Esophagus muscularis mucosa (tissue), 4 donors: ENCODE results near the gene LRRTM4. TPM values are rescaled to one million over a fixed set of nuclear protein-coding genes. Genes with fewer than 3 reads are reported as not detected.

Experiments used
- DNase-seq: peaks from one replicate; pipeline ENCODE4 v3.0.0-alpha.2; 2017; ENCODE audit errors: extremely low spot score
- H3K27ac ChIP-seq, 4 donors: fragments of 200-600 bp; sonication (generic); replicated peaks in 1 of 4; 1 replicate in 3 of 4; 2 replicates in 1 of 4; pipeline ENCODE4 v1.5.1; 2016 to 2019; ENCODE audit warnings: mild to moderate bottlenecking in 1 of 4
- H3K27me3 ChIP-seq, 4 donors: fragments of 200-600 bp; sonication (generic); one replicate each; pipeline versions ENCODE4 v1.5.1 to v1.6.0; 2016 to 2019
- H3K36me3 ChIP-seq, 4 donors: fragments of 200-600 bp; sonication (generic); one replicate each; pipeline ENCODE4 v1.5.1; 2016 to 2019
- H3K4me1 ChIP-seq, 4 donors: fragments of 200-600 bp; sonication (generic); one replicate each; pipeline ENCODE4 v1.5.1; 2016 to 2019
- H3K4me3 ChIP-seq, 4 donors: fragments of 200-600 bp; sonication (generic); 1 replicate in 2 of 4; 2 replicates in 2 of 4; pipeline ENCODE4 v1.5.1; 2016 to 2019; ENCODE audit warnings: mild to moderate bottlenecking in 4 of 4, moderate library complexity in 1 of 4
- H3K9me3 ChIP-seq, 4 donors: fragments of 200-600 bp; sonication (generic); 1 replicate in 3 of 4; 2 replicates in 1 of 4; pipeline ENCODE4 v1.5.1; 2016 to 2019
- CTCF ChIP-seq, 3 experiments: fragments of 200-600 bp in 2 of 3; fragments of 450-650 bp in 1 of 3; sonication (generic) in 2 of 3; IDR thresholded peaks; one replicate each; pipeline ENCODE4 v1.5.1; 2017 to 2019; ENCODE audit warnings: antibody characterized with exemption in 3 of 3, mild to moderate bottlenecking in 2 of 3, moderate library complexity in 1 of 3
- EP300 ChIP-seq: sonication (generic); formaldehyde crosslinking; IDR thresholded peaks from one replicate; pipeline ENCODE4 v1.6.1; 2017; ENCODE audit warnings: antibody characterized with exemption
- POLR2A ChIP-seq: fragments of 450-650 bp; IDR thresholded peaks from one replicate; pipeline ENCODE4 v1.6.1; 2017; ENCODE audit warnings: antibody characterized with exemption, moderate library complexity, mild to moderate bottlenecking, low read depth
- POLR2AphosphoS5 ChIP-seq, 2 donors: sonication (generic); formaldehyde crosslinking; IDR thresholded peaks; one replicate each; pipeline ENCODE4 v1.6.1; 2017; ENCODE audit warnings: antibody characterized with exemption in 2 of 2
- WGBS: methylation state at CpG from one replicate; pipeline ENCODE4 v1.1.5; 2018; 5-methylcytosine and 5-hydroxymethylcytosine counted together
- intact Hi-C: fragments of 100-400 bp; cut with DNase I; formaldehyde crosslinking; loops from one replicate; pipeline ENCODE4 v1.15.1; 2023
- total RNA-seq, 4 donors: library from RNA; depleted of rRNA; stranded (reverse); fragments of >200 nt; gene quantifications; one replicate each; pipeline versions ENCODE4 v1.1.0 to v1.2.1, GENCODE V29; 2016

LRRTM4 gene
- total RNA-seq, 4 donors from 2014 or later: 0.17 to 0.97 (median 0.41) TPM

- intact Hi-C loops: no loop called here
- no peak for TF ChIP-seq CTCF (IDR thresholded peaks at IDR 0.05)
- TF ChIP-seq POLR2A: no peak
- no peak for TF ChIP-seq EP300
- no peak for TF ChIP-seq POLR2AphosphoS5 (IDR thresholded peaks at IDR 0.05)
- H3K27me3 ChIP-seq: no peaks in the 10 kb centered on the region
- H3K4me1 ChIP-seq: no peaks in the 10 kb centered on the region
- DNase-seq: no peak
- 90% methylated on average over 1 of the region's 1 CpG for WGBS
- H3K36me3 ChIP-seq: no peaks in the 10 kb centered on the region
- H3K9me3 ChIP-seq: no peaks in the 10 kb centered on the region
- H3K4me3 ChIP-seq: no peak overlapping the region
- H3K27ac ChIP-seq: no peak overlapping the region
These were observed 504.0 kb downstream of the LRRTM4 start for GRCh38 chr2:77018219-77018618.

- no peak for DNase-seq
- Histone ChIP-seq H3K9me3 (no peaks in the 10 kb centered on the region), H3K27me3 (no peaks in the 10 kb centered on the region), H3K4me1 (no peaks in the 10 kb centered on the region), H3K4me3 (no peak overlapping the region), H3K36me3 (no peaks in the 10 kb centered on the region), H3K27ac (no peak overlapping the region)
- 74% methylated on average over 3 of the region's 3 CpGs for WGBS
- intact Hi-C loops: no loop called here
- TF ChIP-seq CTCF (IDR thresholded peaks at IDR 0.05) (no peak), POLR2A (no peak), EP300 (no peak), POLR2AphosphoS5 (IDR thresholded peaks at IDR 0.05) (no peak)
These were observed 504.8 kb downstream of the LRRTM4 start for GRCh38 chr2:77017355-77017745.

GRCh38 chr2:77016443-77017354 lies 505.5 kb downstream of the LRRTM4 start:
- no peak for DNase-seq
- no peaks in the 10 kb centered on the region for H3K4me1 ChIP-seq
- 78% methylated on average over 4 of the region's 4 CpGs for WGBS
- TF ChIP-seq POLR2AphosphoS5 (IDR thresholded peaks at IDR 0.05): no peak
- TF ChIP-seq CTCF (IDR thresholded peaks at IDR 0.05): no peak
- TF ChIP-seq EP300: no peak
- no peak for TF ChIP-seq POLR2A
- no peaks in the 10 kb centered on the region for H3K9me3 ChIP-seq
- H3K27ac ChIP-seq: no peak overlapping the region
- H3K4me3 ChIP-seq: no peak overlapping the region
- H3K27me3 ChIP-seq: no peaks in the 10 kb centered on the region
- no peaks in the 10 kb centered on the region for H3K36me3 ChIP-seq
- intact Hi-C loops: no loop called here

- Histone ChIP-seq H3K9me3 (no peaks in the 10 kb centered on the region), H3K27ac (no peak overlapping the region), H3K27me3 (no peaks in the 10 kb centered on the region), H3K4me1 (no peaks in the 10 kb centered on the region), H3K36me3 (no peaks in the 10 kb centered on the region), H3K4me3 (no peak overlapping the region)
- intact Hi-C loops: no loop called here
- no peak for TF ChIP-seq POLR2A
- TF ChIP-seq CTCF (IDR thresholded peaks at IDR 0.05): no peak
- TF ChIP-seq POLR2AphosphoS5 (IDR thresholded peaks at IDR 0.05): no peak
- no peak for TF ChIP-seq EP300
- DNase-seq: no peak
- WGBS: 84% methylated on average over 2 of the region's 2 CpGs
These were observed 508.2 kb downstream of the LRRTM4 start for GRCh38 chr2:77013953-77014352.

- Histone ChIP-seq H3K4me3 (no peak overlapping the region), H3K27me3 (no peaks in the 10 kb centered on the region), H3K27ac (no peak overlapping the region), H3K9me3 (no peaks in the 10 kb centered on the region), H3K36me3 (no peaks in the 10 kb centered on the region), H3K4me1 (no peaks in the 10 kb centered on the region)
- WGBS: 68% methylated on average over 2 of the region's 2 CpGs
- DNase-seq: no peak
- no peak for TF ChIP-seq EP300
- no peak for TF ChIP-seq POLR2A
- TF ChIP-seq CTCF (IDR thresholded peaks at IDR 0.05): no peak
- TF ChIP-seq POLR2AphosphoS5 (IDR thresholded peaks at IDR 0.05): no peak
- intact Hi-C loops: no loop called here
These were observed 508.7 kb downstream of the LRRTM4 start for GRCh38 chr2:77013457-77013856.
